Tibial nerve (tissue), 4 donors: Measurements from ENCODE around the gene RAE1. TPM values are rescaled to one million over a fixed set of nuclear protein-coding genes. Genes with fewer than 3 reads are reported as not detected.

ENCODE experiments used
- DNase-seq, 2 donors: peaks; one replicate each; pipeline ENCODE4 v3.0.0-alpha.2; 2019; ENCODE audit warnings: low spot score in 2 of 2
- H3K27ac ChIP-seq, 4 donors: fragments of 200-600 bp; sonication (generic) in 3 of 4; one replicate each; pipeline ENCODE4 v1.5.1; 2017 to 2019; ENCODE audit warnings: mild to moderate bottlenecking in 1 of 4
- H3K27me3 ChIP-seq, 2 donors: fragments of 200-600 bp; sonication (generic) in 1 of 2; one replicate each; pipeline versions ENCODE4 v1.5.1 to v1.6.0; 2017 to 2019
- H3K36me3 ChIP-seq, 3 donors: fragments of 200-600 bp; sonication (generic); one replicate each; pipeline ENCODE4 v1.5.1; 2018 to 2019
- H3K4me1 ChIP-seq, 4 donors: fragments of 200-600 bp; sonication (generic) in 3 of 4; one replicate each; pipeline ENCODE4 v1.5.1; 2017 to 2019
- H3K4me3 ChIP-seq, 4 donors: fragments of 200-600 bp; sonication (generic) in 3 of 4; one replicate each; pipeline ENCODE4 v1.5.1; 2017 to 2019; ENCODE audit warnings: mild to moderate bottlenecking in 1 of 4, moderate library complexity in 1 of 4
- H3K9me3 ChIP-seq, 4 donors: fragments of 200-600 bp; sonication (generic) in 3 of 4; one replicate each; pipeline ENCODE4 v1.5.1; 2017 to 2019
- CTCF ChIP-seq, 5 experiments: fragments of 200-600 bp in 3 of 5; fragments of 450-650 bp in 2 of 5; sonication (generic) in 3 of 5; IDR thresholded peaks; one replicate each; pipeline ENCODE4 v1.5.1; 2016 to 2019; ENCODE audit warnings: antibody characterized with exemption in 5 of 5, mild to moderate bottlenecking in 3 of 5, moderate library complexity in 2 of 5
- EP300 ChIP-seq, 2 donors: sonication (generic); formaldehyde crosslinking; IDR thresholded peaks; one replicate each; pipeline ENCODE4 v1.6.1; 2017; ENCODE audit warnings: antibody characterized with exemption in 2 of 2, mild to moderate bottlenecking in 1 of 2
- POLR2A ChIP-seq, 2 donors: fragments of 450-650 bp; IDR thresholded peaks; one replicate each; pipeline ENCODE4 v1.6.1; 2017; ENCODE audit warnings: antibody characterized with exemption in 2 of 2, mild to moderate bottlenecking in 2 of 2, moderate library complexity in 2 of 2
- WGBS, 2 donors: methylation state at CpG; one replicate each; pipeline ENCODE4 v1.1.5; 2018; 5-methylcytosine and 5-hydroxymethylcytosine counted together
- total RNA-seq, 4 donors: library from RNA; depleted of rRNA; stranded (reverse); fragments of >200 nt; gene quantifications; one replicate each; pipeline ENCODE4 v1.1.0, GENCODE V29; 2016

The RAE1 gene
- total RNA-seq, 4 donors from 2014 or later, result 12.6 to 20.9 (median 19.0) TPM

GRCh38 chr20:57315976-57316480 lies 35.0 kb upstream of the RAE1 start:
- Histone ChIP-seq H3K27me3 (no peaks in the 10 kb centered on the region), H3K27ac (no peak overlapping the region), H3K36me3 (no peaks in the 10 kb centered on the region), H3K9me3 (no peaks in the 10 kb centered on the region), H3K4me3 (no peak overlapping the region), H3K4me1 (no peaks in the 10 kb centered on the region)
- TF ChIP-seq EP300 (IDR thresholded peaks at IDR 0.05), result no peak
- no peak for TF ChIP-seq POLR2A (IDR thresholded peaks at IDR 0.05)
- TF ChIP-seq CTCF (IDR thresholded peaks at IDR 0.05), result no peak
- 86 to 89% methylated on average over 8 of the region's 8 CpGs for WGBS, 2 donors
- DNase-seq, result no peak

- WGBS, 2 donors, result 76 to 78% methylated on average over 9 of the region's 9 CpGs
- no peak for DNase-seq
Measured at GRCh38 chr20:57316795-57317201, 34.3 kb upstream of the RAE1 start.

GRCh38 chr20:57317316-57317788 lies 33.7 kb upstream of the RAE1 start:
- H3K27ac ChIP-seq, result no peak overlapping the region
- TF ChIP-seq CTCF (IDR thresholded peaks at IDR 0.05) (no peak), EP300 (IDR thresholded peaks at IDR 0.05) (no peak), POLR2A (IDR thresholded peaks at IDR 0.05) (no peak)
- DNase-seq, result no peak
- WGBS, 2 donors, result 94 to 95% methylated on average over 8 of the region's 8 CpGs
- no peaks in the 10 kb centered on the region for H3K4me1 ChIP-seq
- no peaks in the 10 kb centered on the region for H3K36me3 ChIP-seq
- H3K9me3 ChIP-seq, result no peaks in the 10 kb centered on the region
- H3K27me3 ChIP-seq, result no peaks in the 10 kb centered on the region
- no peak overlapping the region for H3K4me3 ChIP-seq

More at GRCh38 chr20:57316795-57317201, 34.3 kb upstream of the RAE1 start:
- Histone ChIP-seq H3K9me3 (no peaks in the 10 kb centered on the region), H3K27me3 (no peaks in the 10 kb centered on the region), H3K27ac (no peak overlapping the region), H3K36me3 (no peaks in the 10 kb centered on the region), H3K4me3 (no peak overlapping the region), H3K4me1 (no peaks in the 10 kb centered on the region)
- no peak for TF ChIP-seq EP300 (IDR thresholded peaks at IDR 0.05)
- no peak for TF ChIP-seq CTCF (IDR thresholded peaks at IDR 0.05)
- TF ChIP-seq POLR2A (IDR thresholded peaks at IDR 0.05), result no peak

GRCh38 chr20:57317789-57318371 lies 33.2 kb upstream of the RAE1 start:
- no peaks in the 10 kb centered on the region for H3K9me3 ChIP-seq
- TF ChIP-seq POLR2A (IDR thresholded peaks at IDR 0.05) (no peak), EP300 (IDR thresholded peaks at IDR 0.05) (no peak), CTCF (IDR thresholded peaks at IDR 0.05) (no peak)
- no peak for DNase-seq
- H3K27me3 ChIP-seq, result no peaks in the 10 kb centered on the region
- H3K4me1 ChIP-seq, result peaks cover 0 to under 1% (median 0%) of the 10 kb centered on the region in 4 donors
- no peak overlapping the region for H3K4me3 ChIP-seq
- 82 to 84% methylated on average over 14 of the region's 14 CpGs for WGBS, 2 donors
- no peak overlapping the region for H3K27ac ChIP-seq
- H3K36me3 ChIP-seq, result no peaks in the 10 kb centered on the region

- Histone ChIP-seq H3K4me3 (no peak overlapping the region), H3K27me3 (no peaks in the 10 kb centered on the region), H3K9me3 (no peaks in the 10 kb centered on the region), H3K36me3 (no peaks in the 10 kb centered on the region), H3K4me1 (peaks cover 0 to 5% (median 0%) of the 10 kb centered on the region in 4 donors), H3K27ac (no peak overlapping the region)
- DNase-seq, result no peak
- 82 to 92% methylated on average over 4 of the region's 4 CpGs for WGBS, 2 donors
- TF ChIP-seq EP300 (IDR thresholded peaks at IDR 0.05) (no peak), POLR2A (IDR thresholded peaks at IDR 0.05) (no peak), CTCF (IDR thresholded peaks at IDR 0.05) (no peak)
Measured at GRCh38 chr20:57319584-57319983, 31.5 kb upstream of the RAE1 start.
